IMR-90 (cell line): ENCODE measurements around the gene MSI2. TPM values are rescaled to one million over a fixed set of nuclear protein-coding genes. Genes with fewer than 3 reads are reported as not detected.
A peak's percentile ranks its signal among the peaks of the same experiment; 100 is the strongest.

Experiments used
- ATAC-seq: fragments of 200-7000 bp; cut with Tn5 transposase; 2 replicates; pipeline ENCODE4 v1.9.1; 2020; ENCODE audit warnings: low read depth, mild to moderate bottlenecking, moderate library complexity
- BruUV-seq: library from RNA; stranded (reverse); fragments of 400-500 nt; replicated peaks from 2 replicates; lab custom pipeline; 2021; lab: Mats Ljungman, UMichigan
- CTCF ChIA-PET: fragments of 300-600 bp; formaldehyde crosslinking; extraction: SDS; loops from one replicate; lab custom pipeline; 2021; ENCODE audit warnings: antibody characterized with exemption; lab: Yijun Ruan, JAX
- POLR2A ChIA-PET: fragments of 300-600 bp; sonication (Branson Sonifier 250); formaldehyde crosslinking; loops from one replicate; lab custom pipeline; 2022; ENCODE audit warnings: antibody characterized with exemption; ENCODE audit not compliant: unreplicated experiment; lab: Charles Lee
- DNase-seq: peaks from one replicate; pipeline ENCODE4 v3.0.0; 2013
- H2AFZ ChIP-seq: replicated peaks from 2 replicates; pipeline ENCODE3; 2013; ENCODE audit warnings: low read length, mild to moderate bottlenecking; ENCODE audit not compliant: poor library complexity
- H2AK5ac ChIP-seq: 2 replicates; pipeline ENCODE4 v1.6.1; 2013; ENCODE audit warnings: low read depth, low read length, inconsistent platforms
- H2AK9ac ChIP-seq: replicated peaks from 2 replicates; pipeline ENCODE3; 2013; ENCODE audit warnings: mild to moderate bottlenecking, low read depth, low read length, moderate library complexity; ENCODE audit not compliant: poor library complexity
- H2BK120ac ChIP-seq: 2 replicates; pipeline ENCODE4 v1.6.1; 2013; ENCODE audit warnings: low read depth, low read length, inconsistent platforms
- H2BK15ac ChIP-seq: 3 replicates; pipeline ENCODE4 v1.6.1; 2013; ENCODE audit warnings: low read depth, low read length, inconsistent platforms
- H2BK20ac ChIP-seq: 2 replicates; pipeline ENCODE4 v1.6.1; 2013; ENCODE audit warnings: low read depth, mild to moderate bottlenecking, inconsistent platforms, low read length, moderate library complexity
- H2BK5ac ChIP-seq: 2 replicates; pipeline ENCODE4 v1.6.1; 2013; ENCODE audit warnings: mild to moderate bottlenecking, low read depth, low read length, inconsistent platforms; ENCODE audit not compliant: poor library complexity, severe bottlenecking
- H3K14ac ChIP-seq: replicated peaks from 2 replicates; pipeline ENCODE4 v1.6.1; 2013; ENCODE audit warnings: low read depth, low read length, inconsistent platforms
- H3K18ac ChIP-seq: 2 replicates; pipeline ENCODE4 v1.6.1; 2013; ENCODE audit warnings: low read depth, low read length, control low read depth
- H3K23ac ChIP-seq: 2 replicates; pipeline ENCODE4 v1.6.1; 2013; ENCODE audit warnings: low read depth, low read length, inconsistent platforms
- H3K27ac ChIP-seq: 2 replicates; pipeline ENCODE4 v1.5.1; 2013; ENCODE audit warnings: mild to moderate bottlenecking, control low read depth, low read length; ENCODE audit not compliant: insufficient read depth
- H3K27me3 ChIP-seq: 2 replicates; pipeline ENCODE4 v1.6.1; 2013; ENCODE audit warnings: low read length; ENCODE audit not compliant: control insufficient read depth, insufficient read depth
- H3K36me3 ChIP-seq: 2 replicates; pipeline ENCODE4 v1.6.1; 2013; ENCODE audit warnings: low read length, mixed read lengths; ENCODE audit not compliant: control insufficient read depth, insufficient read depth
- H3K4ac ChIP-seq: 2 replicates; pipeline ENCODE4 v1.6.1; 2013; ENCODE audit warnings: low read depth, low read length, inconsistent platforms
- H3K4me1 ChIP-seq: 2 replicates; pipeline ENCODE4 v1.6.1; 2013; ENCODE audit warnings: low read length, mixed read lengths; ENCODE audit not compliant: control insufficient read depth, insufficient read depth
- H3K4me2 ChIP-seq: 2 replicates; pipeline ENCODE4 v1.6.1; 2013; ENCODE audit warnings: low read depth, mild to moderate bottlenecking, control low read depth, low read length, moderate library complexity
- H3K4me3 ChIP-seq: 2 replicates; pipeline ENCODE4 v1.5.1; 2013; ENCODE audit warnings: low read depth, mild to moderate bottlenecking, control low read depth, low read length, moderate library complexity; ENCODE audit not compliant: insufficient read depth
- H3K56ac ChIP-seq: 2 replicates; pipeline ENCODE4 v1.6.1; 2013; ENCODE audit warnings: low read length, inconsistent platforms; ENCODE audit not compliant: insufficient read depth; ENCODE audit errors: extremely low read depth
- H3K79me1 ChIP-seq, 2 experiments: 2 replicates each; pipeline ENCODE4 v1.6.1; 2013; ENCODE audit warnings: low read length in 2 of 2, inconsistent platforms in 1 of 2, low read depth in 1 of 2
- H3K9ac ChIP-seq: 2 replicates; pipeline ENCODE4 v1.6.1; 2013; ENCODE audit warnings: low read depth, low read length, control low read depth
- H3K9me1 ChIP-seq: 2 replicates; pipeline ENCODE4 v1.6.1; 2013; ENCODE audit warnings: low read length, inconsistent platforms; ENCODE audit not compliant: insufficient read depth
- H3K9me3 ChIP-seq: 2 replicates; pipeline ENCODE4 v1.6.1; 2013; ENCODE audit warnings: low read length; ENCODE audit not compliant: control insufficient read depth, insufficient read depth
- H4K20me1 ChIP-seq: 2 replicates; pipeline ENCODE4 v1.6.1; 2013; ENCODE audit warnings: low read length, inconsistent platforms; ENCODE audit not compliant: insufficient read depth
- H4K5ac ChIP-seq: 2 replicates; pipeline ENCODE4 v1.6.1; 2013; ENCODE audit warnings: mild to moderate bottlenecking, low read depth, low read length, control low read depth
- H4K8ac ChIP-seq, 2 experiments: 2 replicates each; pipeline ENCODE4 v1.6.1; 2013; ENCODE audit warnings: low read depth in 2 of 2, low read length in 2 of 2, control low read depth in 1 of 2, inconsistent platforms in 1 of 2
- H4K91ac ChIP-seq: 2 replicates; pipeline ENCODE4 v1.6.1; 2013; ENCODE audit warnings: low read depth, low read length, inconsistent platforms; ENCODE audit not compliant: insufficient read depth
- CHD1 ChIP-seq: IDR thresholded peaks from 2 replicates; pipeline ENCODE4 v1.6.1; 2012; ENCODE audit warnings: low read depth, low read length, improper control_type of control experiment
- MAFK ChIP-seq: IDR thresholded peaks from 2 replicates; pipeline ENCODE4 v1.6.1; 2012; ENCODE audit warnings: low read depth, low read length, improper control_type of control experiment
- MXI1 ChIP-seq: IDR thresholded peaks from 2 replicates; pipeline ENCODE4 v1.6.1; 2012; ENCODE audit warnings: low read depth, mild to moderate bottlenecking, low read length, moderate library complexity, borderline replicate concordance
- POLR2A ChIP-seq: IDR thresholded peaks from 2 replicates; pipeline ENCODE4 v1.6.1; 2012; ENCODE audit warnings: mild to moderate bottlenecking, low read depth, low read length
- RCOR1 ChIP-seq: IDR thresholded peaks from 2 replicates; pipeline ENCODE4 v1.6.1; 2012; ENCODE audit warnings: mild to moderate bottlenecking, low read length, improper control_type of control experiment; ENCODE audit not compliant: insufficient replicate concordance
- RFX5 ChIP-seq: IDR thresholded peaks from 2 replicates; pipeline ENCODE4 v1.8.0; 2012; ENCODE audit warnings: low read depth, mild to moderate bottlenecking, low read length, moderate library complexity
- WGBS, 2 experiments: methylation state at CpG; one replicate each; pipeline versions ENCODE4 v1.1.5 to v1.1.7; 2013; ENCODE audit warnings: missing lambda C conversion rate in 2 of 2; ENCODE audit not compliant: insufficient read length in 1 of 2; ENCODE audit errors: extremely low coverage in 2 of 2; 5-methylcytosine and 5-hydroxymethylcytosine counted together
- dilution Hi-C: fragments of 300-500 bp; cut with HindIII; formaldehyde crosslinking; loops from one replicate; pipeline ENCODE4 v1.14.3; 2018; ENCODE audit warnings: low sequenced_read_pairs; ENCODE audit not compliant: unreplicated experiment
- in situ Hi-C: fragments of 300-500 bp; cut with MboI; formaldehyde crosslinking; loops from 3 replicates; pipeline ENCODE4 v1.14.3; 2019; ENCODE audit warnings: low sequenced_read_pairs, inconsistent platforms, mixed read lengths
- intact Hi-C: fragments of 100-400 bp; cut with micrococcal nuclease; formaldehyde crosslinking; loops from 2 replicates; pipeline ENCODE4 v1.10.0; 2022
- polyA plus RNA-seq, 3 experiments: library from polyadenylated mRNA; depleted of rRNA; stranded (reverse); fragments of >200 nt; gene quantifications; 2 replicates each; pipeline ENCODE4 v1.2.3, GENCODE V29; 2012; ENCODE audit warnings: low replicate concordance in 1 of 3
- total RNA-seq: library from RNA; depleted of rRNA; stranded (reverse); fragments of >200 nt; gene quantifications from 2 replicates; pipeline ENCODE4 v1.2.3, GENCODE V29; 2012

Gene MSI2
- total and polyA plus RNA-seq, 2 of the 4 experiments (the other 2 are of a cell fraction) = 13.0 to 16.0 TPM

- TF ChIP-seq MXI1 (no peak), RCOR1 (no peak), RFX5 (no peak), POLR2A (no peak)
Observed at GRCh38 chr17:57485916-57486881, 229.9 kb downstream of the MSI2 start (continued).

GRCh38 chr17:57486882-57487301 is 230.6 kb downstream of the MSI2 start:
- ChIA-PET POLR2A (no interaction called here), CTCF (interaction anchor here (1.0 to 1.3 kb wide), 2 partner anchors 114 to 244 kb away, joined by 3 to 10 read pairs; no protein-coding TSS in a partner anchor)
- Histone ChIP-seq H3K14ac (no peak overlapping the region; the same call in 1 of the 2 replicates), H4K5ac (no peak overlapping the region), H4K8ac (no peak overlapping the region; a peak in 1 of 4 replicates), H2AFZ (peak overlapping the region; percentile 10), H3K4ac (peak overlapping the region; percentile 20; the same call in 1 of the 2 replicates), H2AK9ac (no peak overlapping the region), H3K27me3 (no peaks in the 10 kb centered on the region; the same call in 1 of the 2 replicates), H2BK15ac (no peak overlapping the region), H4K20me1 (no peaks in the 10 kb centered on the region; the same call in 1 of the 2 replicates), H3K56ac (no peak overlapping the region), H4K91ac (peak overlapping the region; percentile 43; the same call in 1 of the 2 replicates), H3K27ac (no peak overlapping the region), H3K23ac (no peak overlapping the region), H3K4me2 (peak overlapping the region; percentile 72), H3K4me1 (peaks cover 33% of the 10 kb centered on the region), H2BK20ac (0 out of 2 replicates have a peak overlapping the region, but pooled peaks have one; percentile 47), H3K36me3 (no peaks in the 10 kb centered on the region), H2BK120ac (0 out of 2 replicates have a peak overlapping the region, but pooled peaks have one; percentile 14), H3K4me3 (no peak overlapping the region), H2AK5ac (no peak overlapping the region), H3K18ac (no peak overlapping the region), H3K9me3 (no peaks in the 10 kb centered on the region), H2BK5ac (no peak overlapping the region), H3K9ac (no peak overlapping the region), H3K79me1 (peaks cover 4 to 28% of the 10 kb centered on the region in 2 experiments; a peak in 3 of 4 replicates), H3K9me1 (peaks cover 19% of the 10 kb centered on the region)
- in situ Hi-C loops (no loop called here), dilution Hi-C loops (no loop called here), intact Hi-C loops (no loop called here)
- WGBS, 2 experiments = 89% methylated on average over 3 of the region's 4 CpGs; no CpG with 5 or more reads in 1 of the 2 experiments
- ATAC-seq (no peak), DNase-seq (no peak)
- BruUV-seq = no TSS peak
- TF ChIP-seq POLR2A (no peak), CHD1 (no peak), MAFK (no peak), RCOR1 (no peak)
